CD4-positive, CD25-positive, alpha-beta regulatory T cell (primary cell): ENCODE results near the gene KIAA1328. TPM values are rescaled to one million over a fixed set of nuclear protein-coding genes. Genes with fewer than 3 reads are reported as not detected.

Experiments
- ATAC-seq, 2 donors: fragments of 150-1000 bp; cut with Tn5 transposase; one replicate each; pipeline ENCODE4 v1.10.0; 2021; ENCODE audit warnings: low read depth in 2 of 2, moderate number of reproducible peaks in 2 of 2, moderate library complexity in 1 of 2
- DNase-seq, 3 donors: peaks; one replicate each; pipeline versions ENCODE4 v3.0.0 to v3.0.0-alpha.2; 2012 to 2022; ENCODE audit warnings: mixed read lengths in 1 of 3
- H3K27ac ChIP-seq: one replicate; pipeline ENCODE4 v1.7.0; 2013; ENCODE audit warnings: mild to moderate bottlenecking, low read length; ENCODE audit not compliant: insufficient read depth, poor library complexity, severe bottlenecking
- H3K27me3 ChIP-seq: one replicate; pipeline ENCODE4 v1.7.0; 2013; ENCODE audit warnings: low read length; ENCODE audit not compliant: control insufficient read depth, insufficient read depth
- H3K36me3 ChIP-seq: one replicate; pipeline ENCODE4 v1.7.0; 2013; ENCODE audit warnings: mild to moderate bottlenecking, low read length, moderate library complexity; ENCODE audit not compliant: control insufficient read depth, insufficient read depth
- H3K4me1 ChIP-seq: 2 replicates; pipeline ENCODE4 v1.7.0; 2013; ENCODE audit warnings: mild to moderate bottlenecking, low read length; ENCODE audit not compliant: insufficient read depth, control insufficient read depth, poor library complexity, severe bottlenecking
- H3K4me3 ChIP-seq: one replicate; pipeline ENCODE4 v1.7.0; 2013; ENCODE audit warnings: low read depth, mild to moderate bottlenecking, low read length, moderate library complexity
- H3K9me3 ChIP-seq, 2 experiments: 1 replicate in 1 of 2; 2 replicates in 1 of 2; pipeline ENCODE4 v1.7.0; 2013; ENCODE audit warnings: low read length in 2 of 2, mild to moderate bottlenecking in 1 of 2, moderate library complexity in 1 of 2; ENCODE audit not compliant: control insufficient read depth in 2 of 2
- H3K27ac Mint-ChIP-seq, 3 donors: one replicate each; pipeline ENCODE4 v1.8.0; 2020 to 2022; ENCODE audit warnings: mild to moderate bottlenecking in 3 of 3, mixed read lengths in 3 of 3, moderate library complexity in 2 of 3
- H3K27me3 Mint-ChIP-seq: one replicate; pipeline ENCODE4 v1.8.0; 2022; ENCODE audit warnings: mild to moderate bottlenecking, mixed read lengths
- H3K36me3 Mint-ChIP-seq: one replicate; pipeline ENCODE4 v1.8.0; 2020; ENCODE audit warnings: mixed read lengths
- H3K4me1 Mint-ChIP-seq, 4 donors: one replicate each; pipeline ENCODE4 v1.8.0; 2020 to 2022; ENCODE audit warnings: mixed read lengths in 4 of 4, mild to moderate bottlenecking in 1 of 4
- H3K4me3 Mint-ChIP-seq, 4 donors: one replicate each; pipeline ENCODE4 v1.8.0; 2020 to 2022; ENCODE audit warnings: mild to moderate bottlenecking in 4 of 4, mixed read lengths in 4 of 4, moderate library complexity in 3 of 4
- H3K9me3 Mint-ChIP-seq, 7 donors: one replicate each; pipeline ENCODE4 v1.8.0; 2020 to 2022; ENCODE audit warnings: mixed read lengths in 7 of 7, mild to moderate bottlenecking in 3 of 7, moderate library complexity in 2 of 7
- polyA plus RNA-seq, 4 donors: library from polyadenylated mRNA; unstranded; fragments of 300-500 nt; fragmentation: Illumina TruSeq; gene quantifications; one replicate each; pipeline ENCODE4 v1.2.3, GENCODE V29; 2021
- total RNA-seq: library from RNA; stranded (reverse); gene quantifications from one replicate; pipeline ENCODE4 v1.2.3, GENCODE V29; 2022

KIAA1328 gene
- total and polyA plus RNA-seq, 5 donors from 2014 or later = 7.9 to 15.4 (median 8.5) TPM

GRCh38 chr18:36950282-36950681, 121.4 kb downstream of the KIAA1328 start:
- ATAC-seq (no peak), DNase-seq (no peak)
- peaks cover 19% of the 10 kb centered on the region for H3K36me3 Mint-ChIP-seq
- no peak overlapping the region for H3K4me3 Mint-ChIP-seq
- Histone ChIP-seq H3K4me3 (no peak overlapping the region), H3K9me3 (no peaks in the 10 kb centered on the region), H3K4me1 (no peaks in the 10 kb centered on the region), H3K36me3 (no peaks in the 10 kb centered on the region), H3K27ac (no peak overlapping the region), H3K27me3 (no peaks in the 10 kb centered on the region)
- no peak overlapping the region for H3K27ac Mint-ChIP-seq
- no peaks in the 10 kb centered on the region for H3K4me1 Mint-ChIP-seq
- no peaks in the 10 kb centered on the region for H3K9me3 Mint-ChIP-seq
- H3K27me3 Mint-ChIP-seq = no peaks in the 10 kb centered on the region

GRCh38 chr18:36950960-36951359, 122.0 kb downstream of the KIAA1328 start:
- Histone ChIP-seq H3K4me3 (no peak overlapping the region), H3K27me3 (no peaks in the 10 kb centered on the region), H3K4me1 (no peaks in the 10 kb centered on the region), H3K36me3 (no peaks in the 10 kb centered on the region), H3K27ac (no peak overlapping the region), H3K9me3 (no peaks in the 10 kb centered on the region)
- H3K9me3 Mint-ChIP-seq = no peaks in the 10 kb centered on the region
- H3K4me1 Mint-ChIP-seq = no peaks in the 10 kb centered on the region
- DNase-seq (no peak), ATAC-seq (no peak)
- H3K27ac Mint-ChIP-seq = no peak overlapping the region
- peaks cover 13% of the 10 kb centered on the region for H3K36me3 Mint-ChIP-seq
- no peaks in the 10 kb centered on the region for H3K27me3 Mint-ChIP-seq
- H3K4me3 Mint-ChIP-seq = no peak overlapping the region

DNA sequence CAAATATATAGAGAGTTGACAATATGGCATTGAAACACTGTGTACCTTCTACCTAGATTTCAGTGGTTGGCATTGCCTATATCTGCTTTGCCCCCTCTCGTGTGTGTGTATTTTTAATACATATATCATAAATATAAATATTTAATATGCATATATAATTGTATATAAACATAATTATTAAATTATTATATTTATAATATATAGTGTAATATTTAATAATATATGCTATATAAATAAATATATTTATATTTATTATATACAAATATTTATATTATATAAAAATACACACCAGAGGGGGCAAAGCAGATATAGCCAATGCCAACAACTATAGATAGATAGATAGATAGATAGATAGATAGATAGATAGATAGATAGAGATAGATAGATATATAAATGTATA, 124.1 kb downstream of the KIAA1328 start:
- Histone ChIP-seq H3K4me3 (no peak overlapping the region), H3K27ac (no peak overlapping the region), H3K9me3 (no peaks in the 10 kb centered on the region), H3K4me1 (no peaks in the 10 kb centered on the region), H3K27me3 (no peaks in the 10 kb centered on the region), H3K36me3 (no peaks in the 10 kb centered on the region)
- Mint-ChIP-seq H3K4me1 (no peaks in the 10 kb centered on the region), H3K4me3 (no peak overlapping the region), H3K36me3 (peaks cover 19% of the 10 kb centered on the region), H3K27me3 (no peaks in the 10 kb centered on the region), H3K9me3 (peaks cover 0 to 4% (median 0%) of the 10 kb centered on the region in 7 donors), H3K27ac (no peak overlapping the region)
- no peak for ATAC-seq
- DNase-seq = no peak

DNA sequence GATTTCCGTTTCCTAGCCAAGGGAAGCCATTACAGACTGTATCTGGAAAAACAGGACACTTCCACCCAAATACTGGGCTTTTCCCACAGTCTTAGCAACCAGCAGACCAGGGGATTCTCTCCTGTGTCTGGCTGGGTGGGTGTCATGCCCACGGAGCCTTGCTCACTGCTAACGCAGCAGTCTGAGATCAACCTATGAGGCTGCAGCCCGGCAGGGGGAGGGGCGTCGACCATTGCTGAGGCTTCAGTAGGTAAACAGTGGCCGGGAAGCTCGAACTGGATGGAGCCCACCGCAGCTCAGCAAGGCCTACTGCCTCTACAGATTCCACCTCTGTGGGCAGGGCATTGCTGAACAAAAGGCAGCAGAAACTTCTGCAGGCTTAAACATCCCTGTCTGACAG, 131.1 kb downstream of the KIAA1328 start:
- no peak overlapping the region for H3K4me3 ChIP-seq
- no peak overlapping the region for H3K27ac Mint-ChIP-seq
- no peaks in the 10 kb centered on the region for H3K27me3 Mint-ChIP-seq
- H3K4me3 Mint-ChIP-seq = no peak overlapping the region
- peaks cover 6% of the 10 kb centered on the region for H3K36me3 ChIP-seq
- peaks cover 56% of the 10 kb centered on the region for H3K36me3 Mint-ChIP-seq
- no peak overlapping the region for H3K27ac ChIP-seq
- no peaks in the 10 kb centered on the region for H3K27me3 ChIP-seq
- ATAC-seq (no peak), DNase-seq (no peak)
- no peaks in the 10 kb centered on the region for H3K4me1 Mint-ChIP-seq
- H3K9me3 ChIP-seq = no peaks in the 10 kb centered on the region
- no peaks in the 10 kb centered on the region for H3K4me1 ChIP-seq
- peaks cover 0 to 18% (median 4%) of the 10 kb centered on the region in 7 donors for H3K9me3 Mint-ChIP-seq

DNA sequence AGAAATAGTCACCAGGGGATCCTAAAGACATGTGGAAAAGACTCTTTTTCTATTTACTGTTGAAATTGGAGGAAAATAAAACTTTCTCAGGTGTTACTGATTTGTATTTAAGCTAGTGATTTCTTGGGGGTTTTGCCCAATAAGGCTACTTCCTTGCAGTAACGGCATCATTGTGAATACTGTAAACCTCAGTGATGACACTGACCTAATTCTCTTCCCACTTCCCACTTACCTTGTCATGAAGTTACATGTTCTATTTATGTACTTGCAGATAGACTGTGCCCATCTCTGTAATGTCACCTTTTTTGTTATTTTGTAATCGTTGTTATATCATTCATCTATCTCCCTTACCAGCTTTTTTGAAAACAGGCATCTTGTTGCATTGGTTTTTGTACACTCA, 134.5 kb downstream of the KIAA1328 start:
- H3K4me1 Mint-ChIP-seq = peaks cover 0 to 4% (median 0%) of the 10 kb centered on the region in 4 donors
- no peak for ATAC-seq
- DNase-seq = no peak
- Histone ChIP-seq H3K4me3 (no peak overlapping the region), H3K36me3 (peaks cover 6% of the 10 kb centered on the region), H3K27ac (no peak overlapping the region), H3K27me3 (no peaks in the 10 kb centered on the region), H3K9me3 (peaks cover 0 to 9% of the 10 kb centered on the region in 2 experiments), H3K4me1 (no peaks in the 10 kb centered on the region)
- no peaks in the 10 kb centered on the region for H3K27me3 Mint-ChIP-seq
- H3K36me3 Mint-ChIP-seq = peaks cover 58% of the 10 kb centered on the region
- no peak overlapping the region for H3K4me3 Mint-ChIP-seq
- H3K27ac Mint-ChIP-seq = no peak overlapping the region
- H3K9me3 Mint-ChIP-seq = peaks cover 0 to 34% (median 4%) of the 10 kb centered on the region in 7 donors

- DNase-seq (no peak), ATAC-seq (no peak)
- H3K27ac ChIP-seq = no peak overlapping the region
- H3K4me3 ChIP-seq = no peak overlapping the region
- no peaks in the 10 kb centered on the region for H3K4me1 ChIP-seq
- peaks cover 0 to 6% (median 0%) of the 10 kb centered on the region in 4 donors for H3K4me1 Mint-ChIP-seq
- H3K4me3 Mint-ChIP-seq = peak overlapping the region in 1 of 4 donors; percentile 13
- H3K36me3 Mint-ChIP-seq = peaks cover 21% of the 10 kb centered on the region
- no peak overlapping the region for H3K27ac Mint-ChIP-seq
- no peaks in the 10 kb centered on the region for H3K27me3 ChIP-seq
- H3K9me3 Mint-ChIP-seq = peaks cover 1 to 20% (median 6%) of the 10 kb centered on the region in 7 donors
- H3K9me3 ChIP-seq = no peaks in the 10 kb centered on the region
- H3K36me3 ChIP-seq = no peaks in the 10 kb centered on the region
- H3K27me3 Mint-ChIP-seq = no peaks in the 10 kb centered on the region
These were observed 145.8 kb downstream of the KIAA1328 start for GRCh38 chr18:36974686-36975085.

- Mint-ChIP-seq H3K4me1 (peaks cover 0 to 6% (median 0%) of the 10 kb centered on the region in 4 donors), H3K27ac (no peak overlapping the region), H3K4me3 (no peak overlapping the region), H3K27me3 (no peaks in the 10 kb centered on the region), H3K36me3 (peaks cover 15% of the 10 kb centered on the region), H3K9me3 (peaks cover 0 to 11% (median 3%) of the 10 kb centered on the region in 7 donors)
- ATAC-seq (no peak), DNase-seq (no peak)
- Histone ChIP-seq H3K4me1 (no peaks in the 10 kb centered on the region), H3K27ac (no peak overlapping the region), H3K36me3 (no peaks in the 10 kb centered on the region), H3K27me3 (no peaks in the 10 kb centered on the region), H3K9me3 (no peaks in the 10 kb centered on the region), H3K4me3 (no peak overlapping the region)
These were observed 148.2 kb downstream of the KIAA1328 start for GRCh38 chr18:36977121-36977520.

- Mint-ChIP-seq H3K27me3 (no peaks in the 10 kb centered on the region), H3K4me3 (no peak overlapping the region), H3K4me1 (peaks cover 0 to 5% (median 2%) of the 10 kb centered on the region in 4 donors), H3K36me3 (peaks cover 45% of the 10 kb centered on the region), H3K27ac (no peak overlapping the region), H3K9me3 (peaks cover 0 to 24% (median 5%) of the 10 kb centered on the region in 7 donors)
- H3K4me1 ChIP-seq = no peaks in the 10 kb centered on the region
- H3K9me3 ChIP-seq = peaks cover 0 to 3% of the 10 kb centered on the region in 2 experiments
- H3K36me3 ChIP-seq = no peaks in the 10 kb centered on the region
- no peak overlapping the region for H3K27ac ChIP-seq
- DNase-seq = no peak
- H3K27me3 ChIP-seq = no peaks in the 10 kb centered on the region
- ATAC-seq = no peak
- no peak overlapping the region for H3K4me3 ChIP-seq
These were observed 164.1 kb downstream of the KIAA1328 start for GRCh38 chr18:36993068-36993467.
